ENCODE results near the gene CCT5.

- TF ChIP-seq CTCF (optimal IDR thresholded peaks at IDR 0.05 in 1 of 3, IDR thresholded peaks at IDR 0.05 in 1 of 3, conservative IDR thresholded peaks at IDR 0.05 in 1 of 3; ENCODE audit: extremely low read depth in 1 of 3, insufficient read depth in 2 of 3, low read length in 3 of 3) = no peak
- TF ChIP-seq EZH2 (IDR thresholded peaks at IDR 0.05; ENCODE audit: low read length) = no peak
These were observed 25.4 kb downstream of the CCT5 start for GRCh38 chr5:10275460-10275859.

Measured in keratinocyte (primary cell).